Adrenal gland (tissue), 12 donors: ENCODE measurements around the gene CLEC17A. TPM values are rescaled to one million over a fixed set of nuclear protein-coding genes. Genes with fewer than 3 reads are reported as not detected.
"Not testable (repeated sequence)": the region's sequence is repeated elsewhere in the genome, so short reads cannot be mapped to it uniquely, and the experiment has no call there.

ENCODE experiments used
- DNase-seq, 7 donors: peaks; one replicate each; pipeline ENCODE4 v3.0.0-alpha.2; 2019 to 2020
- H3K27ac ChIP-seq, 5 donors: fragments of 200-600 bp; sonication (generic) in 4 of 5; 1 replicate in 3 of 5; 2 replicates in 2 of 5; pipeline versions ENCODE4 v1.5.1 to v1.8.0; 2016 to 2020; ENCODE audit warnings: mild to moderate bottlenecking in 1 of 5
- H3K27me3 ChIP-seq: fragments of 200-600 bp; 2 replicates; pipeline ENCODE4 v1.8.0; 2021
- H3K36me3 ChIP-seq, 2 donors: fragments of 200-600 bp; replicated peaks in 1 of 2; 1 replicate in 1 of 2; 2 replicates in 1 of 2; pipeline versions ENCODE4 v1.5.1 to v1.8.0; 2018 to 2022
- H3K4me1 ChIP-seq, 2 donors: fragments of 200-600 bp; replicated peaks in 1 of 2; 1 replicate in 1 of 2; 2 replicates in 1 of 2; pipeline versions ENCODE4 v1.5.1 to v1.8.0; 2018 to 2021
- H3K4me3 ChIP-seq, 4 donors: fragments of 200-600 bp; sonication (generic) in 3 of 4; one replicate each; pipeline ENCODE4 v1.5.1; 2016 to 2018
- H3K9me3 ChIP-seq, 3 donors: fragments of 200-600 bp; sonication (generic) in 1 of 3; replicated peaks in 1 of 3; 1 replicate in 2 of 3; 2 replicates in 1 of 3; pipeline versions ENCODE4 v1.5.1 to v1.8.0; 2016 to 2021
- POLR2A ChIP-seq, 2 donors: fragments of 450-650 bp; IDR thresholded peaks; one replicate each; pipeline ENCODE4 v1.6.1; 2017; ENCODE audit warnings: antibody characterized with exemption in 2 of 2, mild to moderate bottlenecking in 2 of 2, moderate library complexity in 1 of 2
- WGBS, 4 donors: extraction: QIAGEN DNeasy Blood & Tissue Kit in 2 of 4; methylation state at CpG; one replicate each; pipeline versions ENCODE4 v1.1.5 to v1.1.7; 2013 to 2017; 5-methylcytosine and 5-hydroxymethylcytosine counted together
- intact Hi-C, 2 donors: fragments of 100-400 bp; cut with DNase I; formaldehyde crosslinking; loops; one replicate each; pipeline versions ENCODE4 v1.14.1 to v1.15.0; 2022 to 2023
- polyA plus RNA-seq, 3 donors: library from polyadenylated mRNA; stranded (reverse); fragments of 200-250 nt in 2 of 3; fragments of 350-450 nt in 1 of 3; fragmentation: Illumina TruSeq in 1 of 3; extraction: RNeasy Lipid Tissue Mini Kit (QIAGEN cat#74804) in 1 of 3; gene quantifications; one replicate each; pipeline ENCODE4 v1.2.3, GENCODE V29; 2013 to 2014
- total RNA-seq, 9 donors: library from RNA; depleted of rRNA in 4 of 9; stranded (reverse); fragments of >200 nt in 4 of 9; fragments of 120-200 nt in 1 of 9; fragmentation: NEBNext Ultra II Directional in 1 of 9; extraction: Animal tissue kit (Norgen Biotek cat#: 25700) in 1 of 9; gene quantifications; one replicate each; pipeline versions ENCODE4 v1.1.0 to v1.2.4, GENCODE V29; 2013 to 2023
- TF ChIP-seq, protein P1 (sequence below), 6 experiments: fragments of 450-650 bp in 4 of 6; fragments of 200-600 bp in 2 of 6; sonication (generic) in 1 of 6; IDR thresholded peaks; 1 replicate in 5 of 6; 2 replicates in 1 of 6; pipeline versions ENCODE4 v1.5.1 to v1.8.0; 2016 to 2021; ENCODE audit warnings: antibody characterized with exemption in 6 of 6, mild to moderate bottlenecking in 2 of 6, moderate library complexity in 1 of 6
- donor health status: healthy with polysubstance abuse.
- donor health status: Bipolar disorder and iron deficiency.
- donor health status: DM: yes; HTN: yes; CAD: no.
- donor health status: DM: no; HTN: no; CAD: no.
- donor health status: DM: no; HTN: no; CAD: no.
- donor health status: DM: yes; HTN: yes; CAD: no.

CLEC17A gene
- total and polyA plus RNA-seq, 12 donors: 0.03 to 0.16 TPM; not detected in 10

DNA sequence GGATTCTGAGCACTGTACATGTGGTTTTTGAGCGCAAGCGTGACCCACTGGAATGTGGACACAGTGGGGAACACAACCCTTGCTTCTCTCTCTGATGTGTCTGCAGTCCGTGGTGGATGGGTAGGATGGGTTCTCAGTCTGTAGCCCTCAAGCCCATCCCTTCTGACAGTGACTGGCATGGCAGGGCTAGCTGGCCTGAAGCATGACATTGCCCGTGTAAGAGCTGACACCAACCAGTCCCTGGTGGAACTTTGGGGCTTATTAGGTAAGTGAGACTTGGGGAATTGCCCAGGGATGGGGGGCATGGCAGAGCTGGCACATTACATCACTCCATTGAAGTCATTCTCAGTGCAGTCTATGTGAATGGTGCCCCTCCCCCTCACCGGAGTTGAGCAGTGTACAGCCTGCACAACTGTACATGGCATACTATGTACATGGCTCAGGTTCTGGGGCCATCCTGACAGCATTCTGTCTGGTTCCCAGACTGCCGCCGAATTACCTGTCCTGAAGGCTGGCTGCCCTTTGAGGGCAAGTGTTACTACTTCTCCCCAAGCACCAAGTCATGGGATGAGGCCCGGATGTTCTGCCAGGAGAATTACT is 16.8 kb downstream of the CLEC17A start:
- Histone ChIP-seq H3K9me3 (no peaks in the 10 kb centered on the region), H3K4me1 (no peaks in the 10 kb centered on the region), H3K4me3 (no peak overlapping the region), H3K27ac (no peak overlapping the region), H3K36me3 (no peaks in the 10 kb centered on the region), H3K27me3 (peaks cover 3% of the 10 kb centered on the region)
- 80 to 83% (median 81%) methylated on average over 5 to 8 of the region's 8 CpGs for WGBS, 4 donors
- DNase-seq: no peak
- intact Hi-C loops: no loop called here
- TF ChIP-seq POLR2A (IDR thresholded peaks at IDR 0.05): no peak
- TF ChIP-seq, protein P1, sequence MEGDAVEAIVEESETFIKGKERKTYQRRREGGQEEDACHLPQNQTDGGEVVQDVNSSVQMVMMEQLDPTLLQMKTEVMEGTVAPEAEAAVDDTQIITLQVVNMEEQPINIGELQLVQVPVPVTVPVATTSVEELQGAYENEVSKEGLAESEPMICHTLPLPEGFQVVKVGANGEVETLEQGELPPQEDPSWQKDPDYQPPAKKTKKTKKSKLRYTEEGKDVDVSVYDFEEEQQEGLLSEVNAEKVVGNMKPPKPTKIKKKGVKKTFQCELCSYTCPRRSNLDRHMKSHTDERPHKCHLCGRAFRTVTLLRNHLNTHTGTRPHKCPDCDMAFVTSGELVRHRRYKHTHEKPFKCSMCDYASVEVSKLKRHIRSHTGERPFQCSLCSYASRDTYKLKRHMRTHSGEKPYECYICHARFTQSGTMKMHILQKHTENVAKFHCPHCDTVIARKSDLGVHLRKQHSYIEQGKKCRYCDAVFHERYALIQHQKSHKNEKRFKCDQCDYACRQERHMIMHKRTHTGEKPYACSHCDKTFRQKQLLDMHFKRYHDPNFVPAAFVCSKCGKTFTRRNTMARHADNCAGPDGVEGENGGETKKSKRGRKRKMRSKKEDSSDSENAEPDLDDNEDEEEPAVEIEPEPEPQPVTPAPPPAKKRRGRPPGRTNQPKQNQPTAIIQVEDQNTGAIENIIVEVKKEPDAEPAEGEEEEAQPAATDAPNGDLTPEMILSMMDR (IDR thresholded peaks at IDR 0.05): no peak

DNA sequence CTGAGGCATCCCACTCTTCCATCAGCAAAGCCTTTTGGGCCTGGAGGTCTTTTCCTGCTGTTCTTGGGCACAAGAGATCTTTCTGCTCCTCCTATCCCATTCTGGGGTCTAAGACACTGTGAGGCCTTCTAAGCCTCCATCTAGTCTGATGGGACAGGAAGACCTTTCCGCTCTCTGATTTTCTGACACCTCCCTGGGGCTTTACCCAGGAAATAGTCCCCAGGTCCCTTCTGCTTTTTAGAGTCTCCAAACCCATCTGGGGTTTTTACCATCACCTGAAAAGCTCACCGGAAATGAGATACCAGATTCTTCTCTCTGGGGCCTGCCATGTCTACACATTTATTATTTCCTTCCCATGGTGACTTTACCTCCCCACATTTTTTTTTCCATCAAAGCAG is 21.1 kb downstream of the CLEC17A start:
- 63 to 93% (median 80%) methylated on average over 2 of the region's 2 CpGs for WGBS, 4 donors
- TF ChIP-seq, protein P1 (IDR thresholded peaks at IDR 0.05): no peak
- TF ChIP-seq POLR2A (IDR thresholded peaks at IDR 0.05): no peak
- intact Hi-C loops: no loop called here

DNA sequence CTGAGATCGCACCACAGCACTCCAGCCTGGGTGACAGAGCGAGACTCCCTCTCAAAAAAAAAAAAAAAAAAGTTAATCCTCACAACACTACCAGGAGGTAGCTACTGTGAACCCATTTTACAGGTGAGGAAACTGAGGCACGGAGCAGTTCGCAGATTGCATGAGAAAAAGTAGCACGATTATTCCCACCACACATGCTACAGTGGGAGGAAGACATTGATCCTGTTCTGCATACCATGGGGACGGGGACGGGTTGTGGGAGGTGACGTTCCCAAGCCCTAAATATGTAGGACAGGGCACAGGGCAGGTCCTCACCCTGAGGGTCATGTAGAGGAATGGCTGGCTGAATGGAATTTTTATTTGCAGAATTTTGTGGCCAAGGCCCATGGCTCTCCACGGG is 23.7 kb downstream of the CLEC17A start:
- WGBS, 4 donors: 71 to 73% (median 72%) methylated on average over 9 of the region's 9 CpGs
- TF ChIP-seq POLR2A (IDR thresholded peaks at IDR 0.05): no peak
- TF ChIP-seq, protein P1 (IDR thresholded peaks at IDR 0.05): no peak
- intact Hi-C loops: no loop called here
- no peak for DNase-seq
- Histone ChIP-seq H3K27ac (no peak overlapping the region), H3K4me3 (no peak overlapping the region), H3K27me3 (no peaks in the 10 kb centered on the region), H3K4me1 (no peaks in the 10 kb centered on the region), H3K36me3 (no peaks in the 10 kb centered on the region), H3K9me3 (no peaks in the 10 kb centered on the region)

More for the DNA sequence above, 21.1 kb downstream of the CLEC17A start:
- H3K4me3 ChIP-seq: no peak overlapping the region
- H3K9me3 ChIP-seq: no peaks in the 10 kb centered on the region
- no peaks in the 10 kb centered on the region for H3K27me3 ChIP-seq
- H3K36me3 ChIP-seq: no peaks in the 10 kb centered on the region
- no peak for DNase-seq
- H3K27ac ChIP-seq: no peak overlapping the region
- H3K4me1 ChIP-seq: no peaks in the 10 kb centered on the region

DNA sequence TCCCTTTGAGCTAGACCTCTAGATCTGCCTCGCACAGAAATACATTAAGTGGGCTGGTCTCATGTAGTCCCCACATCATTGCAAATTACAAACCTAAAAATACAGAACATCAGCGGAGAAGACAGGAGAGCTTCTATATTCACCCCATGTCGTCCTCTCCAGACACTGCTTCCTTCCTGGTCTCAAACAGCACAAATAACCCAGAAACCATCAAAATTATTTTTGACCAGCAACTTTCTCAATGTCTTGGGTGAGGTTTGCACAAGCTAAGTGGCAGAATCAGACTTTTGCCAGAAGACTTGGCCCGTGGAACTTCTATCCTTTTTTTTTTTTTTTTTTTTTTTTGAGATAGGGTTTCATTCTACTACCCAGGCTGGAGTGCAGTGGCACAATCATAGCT is 28.2 kb downstream of the CLEC17A start:
- intact Hi-C loops: no loop called here
- H3K4me3 ChIP-seq: no peak overlapping the region
- H3K27ac ChIP-seq: no peak overlapping the region
- H3K27me3 ChIP-seq: no peaks in the 10 kb centered on the region
- DNase-seq: no peak
- WGBS, 4 donors: 43 to 69% (median 52%) methylated on average over 4 of the region's 4 CpGs
- no peaks in the 10 kb centered on the region for H3K36me3 ChIP-seq
- H3K9me3 ChIP-seq: no peaks in the 10 kb centered on the region
- no peaks in the 10 kb centered on the region for H3K4me1 ChIP-seq
- TF ChIP-seq, protein P1 (IDR thresholded peaks at IDR 0.05): no peak
- TF ChIP-seq POLR2A (IDR thresholded peaks at IDR 0.05): no peak

DNA sequence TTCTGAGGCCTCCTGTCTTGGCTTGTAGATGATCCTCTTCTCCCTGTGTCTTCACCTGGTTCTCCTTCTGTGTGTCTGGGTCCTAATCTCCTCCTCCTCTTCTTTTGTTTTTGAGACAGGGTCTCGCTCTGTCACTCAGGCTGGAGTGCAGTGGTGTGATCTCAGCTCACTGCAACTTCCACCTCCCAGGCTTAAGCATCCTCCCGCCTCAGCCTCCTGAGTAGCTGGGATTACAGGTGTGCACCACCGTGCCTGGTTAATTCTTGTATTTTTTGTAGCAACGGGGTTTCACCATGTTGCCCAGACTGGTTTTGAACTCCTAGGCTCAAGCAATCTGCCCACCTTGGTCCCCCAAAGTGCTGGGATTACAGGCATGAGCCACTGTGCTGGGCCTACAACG is 29.4 kb downstream of the CLEC17A start:
- intact Hi-C loops, DNase-seq: not testable (repeated sequence)
- whole genome bisulfite sequencing, 4 donors: 61 to 83% (median 75%) methylated on average over 2 to 5 of the region's 5 CpGs

More for the DNA sequence above, 29.4 kb downstream of the CLEC17A start:
- not testable (repeated sequence) for H3K4me1 ChIP-seq, H3K36me3 ChIP-seq, H3K4me3 ChIP-seq, H3K27ac ChIP-seq, H3K9me3 ChIP-seq, H3K27me3 ChIP-seq
